NCI-H1417 treated with DMSO at 0.1 percent for 48 hours (cell line): ENCODE measurements around the gene ZMYM4.

ENCODE experiments used
- DNase-seq: peaks from one replicate; lab custom pipeline; 2025; lab: John Stamatoyannopoulos, UW

The ZMYM4 gene

GRCh38 chr1:35406103-35406502 is 137.6 kb downstream of the ZMYM4 start:
- no peak for DNase-seq

- no peak for DNase-seq
These were observed 139.2 kb downstream of the ZMYM4 start for GRCh38 chr1:35407743-35408142.

- no peak for DNase-seq
These were observed 140.4 kb downstream of the ZMYM4 start for GRCh38 chr1:35408925-35409324.

- DNase-seq, result no peak
These were observed 157.6 kb downstream of the ZMYM4 start for GRCh38 chr1:35426097-35426586.

GRCh38 chr1:35428360-35428759 is 159.9 kb downstream of the ZMYM4 start:
- DNase-seq, result no peak

- no peak for DNase-seq
These were observed 162.3 kb downstream of the ZMYM4 start for GRCh38 chr1:35430762-35431161.

GRCh38 chr1:35431173-35431599 is 162.7 kb downstream of the ZMYM4 start:
- no peak for DNase-seq

GRCh38 chr1:35432231-35432630 is 163.7 kb downstream of the ZMYM4 start:
- no peak for DNase-seq

GRCh38 chr1:35433714-35434113 is 165.2 kb downstream of the ZMYM4 start:
- DNase-seq, result no peak

GRCh38 chr1:35434703-35435102 is 166.2 kb downstream of the ZMYM4 start:
- DNase-seq, result no peak

- DNase-seq, result no peak
These were observed 167.6 kb downstream of the ZMYM4 start for GRCh38 chr1:35436078-35436477.

GRCh38 chr1:35437200-35437599 is 168.7 kb downstream of the ZMYM4 start:
- DNase-seq, result no peak

- no peak for DNase-seq
These were observed 171.1 kb downstream of the ZMYM4 start for GRCh38 chr1:35439626-35440025.

GRCh38 chr1:35441926-35442579 is 173.5 kb downstream of the ZMYM4 start:
- no peak for DNase-seq

GRCh38 chr1:35442734-35443133 is 174.2 kb downstream of the ZMYM4 start:
- no peak for DNase-seq

GRCh38 chr1:35443768-35444518 is 175.4 kb downstream of the ZMYM4 start:
- DNase-seq, result no peak

- DNase-seq, result no peak
These were observed 175.9 kb downstream of the ZMYM4 start for GRCh38 chr1:35444519-35444774.

- DNase-seq, result no peak
These were observed 178.8 kb downstream of the ZMYM4 start for GRCh38 chr1:35447278-35447677.

GRCh38 chr1:35448344-35448801 is 179.9 kb downstream of the ZMYM4 start:
- no peak for DNase-seq

- DNase-seq, result no peak
These were observed 181.0 kb downstream of the ZMYM4 start for GRCh38 chr1:35449334-35450008.

- no peak for DNase-seq
These were observed 182.6 kb downstream of the ZMYM4 start for GRCh38 chr1:35451125-35451528.

- no peak for DNase-seq
These were observed 183.7 kb downstream of the ZMYM4 start for GRCh38 chr1:35452106-35452774.

GRCh38 chr1:35453031-35453430 is 184.5 kb downstream of the ZMYM4 start:
- DNase-seq, result no peak
